Stimulated activated CD8-positive, alpha-beta memory T cell treated with anti-CD3 and anti-CD28 coated beads, Interleukin-4, amount 100 ng/mL, for 4 hours (primary cell): ENCODE measurements around the gene RAD17.
"Not testable (repeated sequence)": the region's sequence is repeated elsewhere in the genome, so short reads cannot be mapped to it uniquely, and the experiment has no call there.

Experiments used
- DNase-seq, 2 donors: peaks; one replicate each; pipeline ENCODE4 v3.0.0-alpha.2; 2020; ENCODE audit warnings: low read depth in 2 of 2, low spot score in 1 of 2

RAD17 gene, protein sequence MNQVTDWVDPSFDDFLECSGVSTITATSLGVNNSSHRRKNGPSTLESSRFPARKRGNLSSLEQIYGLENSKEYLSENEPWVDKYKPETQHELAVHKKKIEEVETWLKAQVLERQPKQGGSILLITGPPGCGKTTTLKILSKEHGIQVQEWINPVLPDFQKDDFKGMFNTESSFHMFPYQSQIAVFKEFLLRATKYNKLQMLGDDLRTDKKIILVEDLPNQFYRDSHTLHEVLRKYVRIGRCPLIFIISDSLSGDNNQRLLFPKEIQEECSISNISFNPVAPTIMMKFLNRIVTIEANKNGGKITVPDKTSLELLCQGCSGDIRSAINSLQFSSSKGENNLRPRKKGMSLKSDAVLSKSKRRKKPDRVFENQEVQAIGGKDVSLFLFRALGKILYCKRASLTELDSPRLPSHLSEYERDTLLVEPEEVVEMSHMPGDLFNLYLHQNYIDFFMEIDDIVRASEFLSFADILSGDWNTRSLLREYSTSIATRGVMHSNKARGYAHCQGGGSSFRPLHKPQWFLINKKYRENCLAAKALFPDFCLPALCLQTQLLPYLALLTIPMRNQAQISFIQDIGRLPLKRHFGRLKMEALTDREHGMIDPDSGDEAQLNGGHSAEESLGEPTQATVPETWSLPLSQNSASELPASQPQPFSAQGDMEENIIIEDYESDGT

GRCh38 chr5:69369340-69370121, at the start of gene RAD17, which contains the start of the genes AK6 and TAF9:
Gene RAD17, plus strand, starts transcription at chr5:69369818. Its CDS starts 2,391 bp downstream, at chr5:69372209.
Gene AK6, minus strand, starts transcription at chr5:69369520. Its CDS starts 30 bp downstream, at chr5:69369490.
Gene TAF9, minus strand, starts transcription at chr5:69369520. Its CDS starts 3,783 bp downstream, at chr5:69365737.
- DNase-seq, result peak; percentile 82 to 83

GRCh38 chr5:69326365-69326764, 43.3 kb upstream of the RAD17 start:
- DNase-seq, result no peak

DNA sequence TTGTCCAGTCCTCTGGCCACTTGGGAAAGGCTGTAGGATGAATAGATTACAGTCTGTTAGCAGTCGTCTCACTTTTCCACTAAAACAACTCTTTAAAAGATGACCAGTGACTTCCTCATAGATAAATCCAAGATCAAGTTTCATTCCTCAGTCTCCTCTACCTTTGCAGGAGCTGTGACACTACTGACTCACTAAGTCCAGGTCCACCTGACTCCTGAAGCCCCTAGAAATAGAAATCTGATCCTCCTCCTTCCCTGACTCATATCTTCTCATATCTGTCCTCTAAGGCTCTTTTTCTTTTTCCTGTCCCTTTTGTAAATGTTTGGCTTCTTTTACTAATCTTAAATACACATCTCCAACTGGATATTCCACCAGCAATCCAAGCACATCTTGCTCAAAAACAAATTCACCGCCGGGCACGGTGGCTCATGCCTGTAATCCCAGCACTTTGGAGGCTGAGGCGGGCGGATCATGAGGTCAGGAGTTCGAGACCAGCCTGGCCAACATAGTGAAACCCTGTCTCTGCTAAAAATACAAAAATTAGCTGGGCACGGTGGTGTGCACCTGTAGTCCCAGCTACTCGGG, 39.6 kb upstream of the RAD17 start:
- DNase-seq, result no peak

GRCh38 chr5:69331528-69332445, 37.8 kb upstream of the RAD17 start:
- DNase-seq, result no peak

DNA sequence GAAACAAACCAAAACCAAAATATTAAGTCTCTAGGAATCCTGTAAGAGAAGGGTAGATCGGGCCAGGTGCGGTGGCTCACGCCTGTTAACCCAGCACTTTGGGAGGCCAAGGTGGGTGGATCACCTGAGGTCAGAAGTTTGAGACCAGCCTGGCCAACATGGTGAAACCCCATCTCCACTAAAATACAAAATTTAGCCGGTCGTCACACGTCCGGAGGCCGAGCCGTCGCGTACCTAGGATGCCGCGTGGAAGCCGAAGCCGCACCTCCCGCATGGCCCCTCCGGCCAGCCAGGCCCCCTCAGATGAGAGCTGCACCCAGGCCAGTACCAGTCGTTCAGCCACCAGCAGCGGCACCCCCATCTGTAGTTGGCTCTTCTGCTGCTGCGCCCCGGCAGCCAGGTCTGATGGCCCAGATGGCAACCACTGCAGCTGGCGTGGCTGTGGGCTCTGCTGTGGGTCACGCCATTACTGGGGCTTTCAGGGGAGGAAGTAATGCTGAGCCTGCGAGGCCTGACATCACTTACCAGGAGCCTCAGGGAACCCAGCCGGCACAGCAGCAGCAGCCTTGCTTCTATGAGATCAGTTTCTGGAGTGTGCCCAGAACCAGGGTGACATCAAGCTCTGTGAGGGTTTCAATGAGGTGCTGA, 35.8 kb upstream of the RAD17 start:
- not testable (repeated sequence) for DNase-seq

DNA sequence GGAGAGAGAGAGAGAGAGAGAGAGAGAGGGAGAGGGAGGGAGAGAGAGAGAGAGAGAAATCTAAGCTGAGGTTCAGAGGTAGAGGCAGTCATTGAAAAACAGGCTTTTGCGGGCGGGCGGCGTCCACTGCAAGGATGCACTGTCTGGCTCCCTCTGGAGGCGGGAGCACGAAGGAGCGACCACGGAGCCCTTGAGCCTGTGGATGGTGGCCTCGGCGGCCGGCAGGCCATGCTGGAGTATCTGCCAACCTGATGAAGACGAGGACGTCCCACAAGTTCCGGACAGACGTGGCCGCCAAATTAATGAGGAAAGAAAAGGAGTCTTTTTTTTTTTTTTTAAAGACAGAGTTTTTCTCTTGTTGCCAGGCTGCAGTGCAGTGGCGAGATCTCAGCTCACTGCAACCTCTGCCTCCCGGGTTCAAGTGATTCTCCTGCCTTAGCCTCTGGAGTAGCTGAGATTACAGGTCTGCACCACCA, 34.8 kb upstream of the RAD17 start:
- peak; percentile 34 to 41 for DNase-seq

GRCh38 chr5:69335341-69335935, 34.2 kb upstream of the RAD17 start:
- no peak for DNase-seq

DNA sequence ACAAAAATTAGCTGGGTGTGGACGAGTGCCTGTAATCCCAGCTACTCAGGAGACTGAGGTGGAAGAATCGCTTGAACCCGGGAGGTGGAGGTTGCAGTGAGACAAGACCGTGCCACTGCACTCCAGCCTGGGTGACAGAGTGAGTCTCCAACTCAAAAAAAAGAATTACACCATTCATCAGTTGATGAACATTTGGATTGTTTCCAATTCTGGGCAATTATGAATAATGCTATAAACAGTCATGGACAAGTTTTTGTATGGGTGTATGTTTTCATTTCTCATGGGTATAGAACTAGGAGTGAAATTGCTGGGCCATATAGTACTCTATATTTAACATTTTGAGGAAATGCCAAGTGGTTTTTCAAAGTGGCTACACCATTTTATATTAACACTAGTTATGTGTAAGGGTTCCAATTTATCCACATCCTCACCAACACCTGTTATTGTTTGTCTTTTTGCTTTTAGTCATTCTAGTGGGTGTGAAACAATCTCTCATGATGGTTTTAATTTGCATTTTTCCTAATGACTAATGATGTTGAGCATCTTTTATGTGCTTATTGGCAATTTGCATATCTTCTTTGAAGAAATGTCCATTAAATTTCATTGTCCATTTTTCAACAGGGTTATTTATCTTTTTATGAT, 28.0 kb upstream of the RAD17 start:
- no peak for DNase-seq

DNA sequence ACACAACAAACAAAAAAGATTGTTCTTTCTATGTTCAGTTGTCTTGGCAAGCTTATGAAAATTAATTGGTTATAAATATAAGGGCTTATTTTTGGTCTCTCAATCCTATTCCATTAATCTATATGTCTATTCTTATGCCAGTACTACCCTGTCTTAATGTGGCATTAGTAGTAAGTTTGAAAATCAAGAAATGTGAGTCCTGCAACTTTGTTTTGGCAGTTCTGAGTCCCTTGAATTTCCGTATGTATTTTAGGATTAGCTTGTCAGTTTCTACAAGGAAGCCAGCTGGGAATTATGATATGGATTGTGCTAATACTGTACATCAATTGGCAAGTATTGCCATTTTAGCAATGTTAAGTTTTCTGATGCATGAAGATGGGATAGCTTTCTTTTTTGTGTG, 26.5 kb upstream of the RAD17 start:
- DNase-seq, result no peak

GRCh38 chr5:69350664-69351063, 19.0 kb upstream of the RAD17 start:
- no peak for DNase-seq

GRCh38 chr5:69359699-69360098, 9.9 kb upstream of the RAD17 start:
- no peak for DNase-seq

DNA sequence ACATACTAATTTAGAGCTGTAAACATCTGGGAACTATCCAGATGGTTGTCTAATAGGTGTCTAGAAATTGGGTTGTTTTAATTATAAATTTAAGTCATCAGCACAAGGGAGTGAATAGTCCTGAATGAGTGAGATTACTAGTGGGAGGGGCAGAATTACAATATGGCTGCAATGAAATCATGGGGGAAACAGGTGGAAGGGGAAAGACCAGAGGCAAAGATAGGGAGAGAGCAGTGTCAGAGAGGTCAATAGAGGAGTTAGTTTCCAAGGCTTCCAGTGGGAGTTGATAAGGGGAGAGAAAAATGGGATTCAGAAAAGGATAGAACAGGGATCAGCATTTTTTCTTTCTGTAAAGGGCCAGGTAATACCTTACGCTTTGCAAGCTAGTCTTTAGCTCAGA, 9.2 kb upstream of the RAD17 start:
- DNase-seq, result no peak

DNA sequence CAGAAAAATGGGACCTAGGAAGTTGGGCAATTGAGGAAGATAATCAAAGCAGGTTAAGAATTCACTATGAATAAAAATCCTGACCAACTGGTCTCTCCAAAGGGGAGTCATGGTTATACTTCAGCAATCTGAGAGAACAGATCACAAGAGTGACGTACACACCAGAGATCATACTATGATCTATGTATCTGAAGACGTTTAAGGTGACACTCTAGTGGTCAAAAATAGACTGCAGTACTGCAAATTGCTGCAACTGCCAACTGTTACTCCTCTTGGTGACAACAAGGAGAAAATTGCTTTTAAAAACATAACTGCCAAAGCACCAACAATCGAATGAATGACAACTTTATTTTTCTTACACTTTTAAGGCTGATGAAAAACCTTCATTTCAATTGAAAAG, 5.2 kb upstream of the RAD17 start:
- DNase-seq, result no peak

DNA sequence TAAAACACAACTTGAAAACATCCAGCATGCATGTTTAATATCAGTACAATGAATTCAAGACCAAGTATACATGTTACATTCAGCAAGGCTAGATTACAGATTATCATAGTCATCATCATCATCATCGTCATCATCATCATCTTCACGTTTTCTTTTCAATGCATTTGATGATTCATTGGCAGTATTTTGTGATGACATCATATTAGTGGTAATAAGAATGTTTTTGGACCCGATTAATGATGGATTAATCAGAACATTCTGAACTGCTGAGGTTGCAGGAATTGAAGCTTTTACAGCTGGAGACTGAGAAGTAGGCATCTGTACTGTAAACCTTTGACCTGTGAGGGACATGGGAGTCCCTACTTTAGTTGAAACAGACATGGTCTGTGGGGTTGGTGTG, 4.8 kb upstream of the RAD17 start:
- no peak for DNase-seq

- no peak for DNase-seq
These were observed 1.8 kb upstream of the RAD17 start for GRCh38 chr5:69367697-69368279.

- peak; percentile 8 to 12 for DNase-seq
These were observed 919 bp upstream of the RAD17 start for GRCh38 chr5:69368458-69369339.

DNA sequence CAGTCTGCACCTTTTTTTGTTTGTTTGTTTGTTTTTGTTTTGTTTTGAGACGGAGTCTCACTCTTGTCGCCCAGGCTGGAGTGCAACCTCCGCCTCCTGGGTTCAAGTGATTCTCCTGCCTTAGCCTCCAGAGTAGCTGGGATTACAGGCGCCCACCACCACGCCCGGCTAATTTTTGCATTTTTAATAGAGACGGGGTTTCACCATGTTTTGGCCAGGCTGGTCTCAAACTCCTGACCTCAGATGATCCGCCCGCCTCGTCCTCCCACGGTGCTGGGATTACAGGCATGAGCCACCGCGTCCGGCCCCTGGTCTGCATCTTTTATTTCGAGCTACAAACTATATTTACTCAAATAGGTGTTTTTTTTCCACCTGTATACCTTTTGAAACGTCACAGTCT, 717 bp downstream of the RAD17 start:
- DNase-seq, result not testable (repeated sequence)
